Measurements from ENCODE around the gene CCDC86. TPM values are rescaled to one million over a fixed set of nuclear protein-coding genes. Genes with fewer than 3 reads are reported as not detected.
A peak's percentile ranks its signal among the peaks of the same experiment; 100 is the strongest.

Gene CCDC86
- total RNA-seq, 2 experiments from 2014 or later: 52.1 to 75.1 TPM

DNA sequence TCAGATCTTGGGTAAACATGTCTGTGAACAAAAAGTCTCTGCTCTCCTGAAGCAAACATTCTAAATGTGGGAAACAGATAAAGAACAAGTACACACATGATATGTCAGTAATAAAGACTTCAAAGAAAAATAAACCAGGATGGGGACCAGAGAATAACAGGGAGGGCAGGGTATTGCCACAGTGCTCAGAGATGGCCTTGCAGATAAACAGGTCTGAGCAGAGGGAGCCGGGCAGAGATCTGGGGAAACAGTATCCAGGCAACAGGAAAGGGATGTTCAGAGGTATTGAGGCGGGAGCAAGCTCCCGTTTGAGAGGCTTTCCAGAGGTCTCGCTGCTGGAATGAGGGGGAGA is 2.9 kb downstream of the CCDC86 start:
- intact Hi-C loops (cut with DNase I, micrococcal nuclease): no loop called here
- peaks cover 37% of the 10 kb centered on the region for H3K36me3 Mint-ChIP-seq (ENCODE audit: low read depth)
- DNase-seq (no peak), ATAC-seq (no peak)
- no peaks in the 10 kb centered on the region for H3K27me3 Mint-ChIP-seq
- H3K27ac Mint-ChIP-seq: peak overlapping the region; percentile 43
- peaks cover 35% of the 10 kb centered on the region for H3K4me1 Mint-ChIP-seq
- ChIA-PET POLR2A (interaction anchor here (1.3 kb wide), 1 partner anchor 325 kb away, joined by 3 read pairs; no protein-coding TSS in a partner anchor), CTCF (interaction anchor here (0.6 to 2.1 kb wide), 2 partner anchors 12 to 14 kb away, joined by 3 to 9 read pairs; no protein-coding TSS in a partner anchor)
- H3K4me3 Mint-ChIP-seq: peak overlapping the region; percentile 83
- no peaks in the 10 kb centered on the region for H3K9me3 Mint-ChIP-seq (ENCODE audit: low read depth)

GRCh38 chr11:60845338-60845737 is 3.4 kb downstream of the CCDC86 start:
- ChIA-PET POLR2A (interaction anchor here (1.3 kb wide), 1 partner anchor 325 kb away, joined by 3 read pairs; no protein-coding TSS in a partner anchor), CTCF (interaction anchor here (0.5 to 2.1 kb wide), 2 partner anchors 14 to 1078 kb away, joined by 5 to 9 read pairs; no protein-coding TSS in a partner anchor)
- Mint-ChIP-seq H3K9me3 (ENCODE audit: low read depth) (no peaks in the 10 kb centered on the region), H3K36me3 (ENCODE audit: low read depth) (peaks cover 40% of the 10 kb centered on the region), H3K27me3 (no peaks in the 10 kb centered on the region), H3K27ac (peak overlapping the region; percentile 43), H3K4me3 (peak overlapping the region; percentile 83), H3K4me1 (peaks cover 35% of the 10 kb centered on the region)
- ATAC-seq: no peak
- intact Hi-C loops (cut with DNase I, micrococcal nuclease): no loop called here
- no peak for DNase-seq

DNA sequence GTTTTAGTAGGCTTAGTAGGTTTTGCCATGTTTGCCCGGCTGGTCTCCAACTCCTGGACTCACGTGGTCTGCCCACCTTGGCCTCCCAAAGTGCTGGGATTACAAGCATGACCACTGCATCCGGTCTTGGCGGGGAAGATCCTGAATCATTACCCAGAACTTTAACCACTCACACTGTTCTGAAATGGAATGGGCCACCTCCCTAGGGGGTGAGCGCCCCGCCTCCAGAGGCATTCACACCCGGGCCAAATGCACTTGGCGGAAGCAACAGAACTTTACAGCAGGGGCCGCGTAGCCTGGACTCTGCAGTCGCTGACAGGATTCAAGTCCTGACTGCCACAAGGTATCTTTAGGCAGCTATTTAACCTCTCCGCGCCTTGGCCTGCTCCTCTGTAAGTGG is 5.4 kb downstream of the CCDC86 start:
- H3K9me3 Mint-ChIP-seq (ENCODE audit: low read depth): no peaks in the 10 kb centered on the region
- H3K27ac Mint-ChIP-seq: no peak overlapping the region
- POLR2A ChIA-PET: interaction anchor here (0.6 kb wide), 1 partner anchor 334 kb away, joined by 3 read pairs; no protein-coding TSS in a partner anchor
- H3K36me3 Mint-ChIP-seq (ENCODE audit: low read depth): peaks cover 57% of the 10 kb centered on the region
- DNase-seq (no peak), ATAC-seq (no peak)
- intact Hi-C loops (cut with DNase I, micrococcal nuclease): no loop called here
- CTCF ChIA-PET: interaction anchor here (1.6 kb wide), 1 partner anchor 16 kb away, joined by 4 read pairs; no protein-coding TSS in a partner anchor
- no peak overlapping the region for H3K4me3 Mint-ChIP-seq
- H3K4me1 Mint-ChIP-seq: peaks cover 25% of the 10 kb centered on the region
- no peaks in the 10 kb centered on the region for H3K27me3 Mint-ChIP-seq

DNA sequence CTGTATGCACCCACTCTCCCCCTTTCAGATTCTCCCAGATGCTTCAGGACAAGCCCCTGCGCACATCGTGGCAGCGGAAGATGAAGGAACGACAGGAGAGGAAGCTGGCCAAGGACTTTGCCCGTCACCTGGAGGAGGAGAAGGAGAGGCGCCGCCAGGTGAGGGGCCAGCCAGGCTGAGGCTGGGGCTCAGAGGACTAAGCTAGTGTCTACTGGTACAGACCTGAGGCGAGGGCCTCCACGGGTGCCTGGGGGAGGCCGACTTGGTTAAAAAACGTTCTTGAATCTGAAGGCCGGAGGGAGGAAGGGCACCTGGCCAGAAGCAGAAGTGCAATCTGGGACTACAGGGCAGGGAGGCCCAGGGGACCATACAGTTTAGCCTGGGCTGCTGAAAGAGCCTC is 6.0 kb downstream of the CCDC86 start:
- no peak for ATAC-seq
- no peak for DNase-seq
- H3K4me1 Mint-ChIP-seq: peaks cover 25% of the 10 kb centered on the region
- no peak overlapping the region for H3K4me3 Mint-ChIP-seq
- ChIA-PET POLR2A (no interaction called here), CTCF (no interaction called here)
- H3K9me3 Mint-ChIP-seq (ENCODE audit: low read depth): no peaks in the 10 kb centered on the region
- intact Hi-C loops (cut with DNase I, micrococcal nuclease): no loop called here
- H3K27me3 Mint-ChIP-seq: no peaks in the 10 kb centered on the region
- no peak overlapping the region for H3K27ac Mint-ChIP-seq
- H3K36me3 Mint-ChIP-seq (ENCODE audit: low read depth): peaks cover 57% of the 10 kb centered on the region

DNA sequence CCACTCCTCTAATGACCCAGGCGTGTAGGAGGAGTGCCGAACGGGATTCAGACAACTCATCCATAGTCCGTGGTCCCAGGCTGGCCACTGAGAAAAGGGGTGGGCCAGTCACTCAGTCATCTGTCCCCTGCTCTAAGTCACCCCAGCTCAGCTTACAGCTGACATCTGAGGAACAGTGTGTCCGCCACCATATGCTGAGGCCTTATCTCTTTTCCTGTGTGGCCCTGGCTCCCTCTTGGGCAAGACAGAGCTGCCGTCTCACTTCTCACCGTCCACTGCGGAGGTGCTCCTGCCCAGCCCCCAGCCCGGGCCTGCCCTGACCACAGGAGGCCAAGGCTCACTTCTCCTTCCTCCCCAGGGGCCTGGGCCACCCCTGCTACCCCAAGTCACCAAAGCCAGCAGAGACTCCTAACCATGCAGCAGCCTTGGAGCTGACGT is 6.8 kb downstream of the CCDC86 start:
- no peaks in the 10 kb centered on the region for H3K27me3 Mint-ChIP-seq
- peaks cover 55% of the 10 kb centered on the region for H3K36me3 Mint-ChIP-seq (ENCODE audit: low read depth)
- ATAC-seq: no peak
- H3K4me1 Mint-ChIP-seq: peaks cover 19% of the 10 kb centered on the region
- no peaks in the 10 kb centered on the region for H3K9me3 Mint-ChIP-seq (ENCODE audit: low read depth)
- H3K4me3 Mint-ChIP-seq: no peak overlapping the region
- DNase-seq: no peak
- H3K27ac Mint-ChIP-seq: no peak overlapping the region
- POLR2A ChIA-PET: no interaction called here
- intact Hi-C loops (cut with DNase I, micrococcal nuclease): no loop called here
- CTCF ChIA-PET: no interaction called here

GRCh38 chr11:60849641-60850520 is 8.0 kb downstream of the CCDC86 start:
- Mint-ChIP-seq H3K9me3 (ENCODE audit: low read depth) (no peaks in the 10 kb centered on the region), H3K36me3 (ENCODE audit: low read depth) (peaks cover 46% of the 10 kb centered on the region), H3K4me3 (no peak overlapping the region), H3K4me1 (peaks cover 8% of the 10 kb centered on the region), H3K27me3 (no peaks in the 10 kb centered on the region), H3K27ac (no peak overlapping the region)
- ATAC-seq (no peak), DNase-seq (no peak)
- ChIA-PET POLR2A (interaction anchor here (0.8 kb wide), 1 partner anchor 18 kb away, joined by 3 read pairs; no protein-coding TSS in a partner anchor), CTCF (no interaction called here)
- intact Hi-C loops (cut with DNase I, micrococcal nuclease): no loop called here

DNA sequence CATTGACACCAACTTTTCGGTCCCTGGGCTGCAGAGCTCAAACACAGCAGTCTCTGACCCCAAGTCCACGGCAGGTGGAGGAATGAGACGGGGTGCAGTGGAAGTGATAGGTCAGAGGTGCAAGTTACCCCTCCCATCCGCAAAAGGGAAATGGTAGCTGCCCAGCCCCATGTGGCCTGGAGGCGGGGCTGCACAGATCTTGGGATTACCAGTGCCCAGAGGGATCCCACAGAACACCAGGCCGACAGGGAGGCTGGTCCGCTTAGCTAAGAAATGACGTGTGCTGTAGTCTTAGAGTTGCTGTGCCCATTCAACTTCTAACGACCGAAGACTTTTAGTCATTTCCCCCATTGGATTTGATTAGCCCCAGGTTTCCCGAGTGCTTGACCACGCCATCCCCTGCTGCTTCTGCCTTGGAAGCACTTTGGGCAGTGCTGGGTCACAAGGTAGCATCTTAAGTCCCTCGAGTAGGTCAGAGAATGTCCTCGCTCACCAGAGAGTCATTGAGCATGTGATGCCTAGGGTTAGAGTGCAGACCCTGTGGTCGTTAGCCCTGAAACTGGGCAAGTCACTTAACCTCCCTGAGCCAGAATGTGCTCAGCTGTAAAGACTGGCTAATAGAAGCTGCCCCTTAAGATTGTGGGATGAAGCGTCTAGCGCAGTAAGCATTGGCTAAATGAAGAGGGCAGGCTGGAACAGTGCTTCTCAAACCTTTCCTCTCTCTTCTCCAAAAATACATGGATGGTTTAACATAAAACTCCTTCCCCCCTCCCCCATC is 9.6 kb downstream of the CCDC86 start:
- Mint-ChIP-seq H3K4me1 (no peaks in the 10 kb centered on the region), H3K9me3 (ENCODE audit: low read depth) (no peaks in the 10 kb centered on the region), H3K4me3 (no peak overlapping the region), H3K27ac (no peak overlapping the region), H3K27me3 (no peaks in the 10 kb centered on the region), H3K36me3 (ENCODE audit: low read depth) (peaks cover 38% of the 10 kb centered on the region)
- no peak for ATAC-seq
- CTCF ChIA-PET: no interaction called here
- POLR2A ChIA-PET: no interaction called here
- no peak for DNase-seq
- intact Hi-C loops (cut with DNase I, micrococcal nuclease): no loop called here

- Mint-ChIP-seq H3K27ac (no peak overlapping the region), H3K36me3 (ENCODE audit: low read depth) (peaks cover 34% of the 10 kb centered on the region), H3K4me1 (no peaks in the 10 kb centered on the region), H3K9me3 (ENCODE audit: low read depth) (no peaks in the 10 kb centered on the region), H3K4me3 (no peak overlapping the region), H3K27me3 (no peaks in the 10 kb centered on the region)
- intact Hi-C loops (cut with DNase I, micrococcal nuclease): no loop called here
- ChIA-PET POLR2A (no interaction called here), CTCF (no interaction called here)
- DNase-seq (no peak), ATAC-seq (no peak)
These were observed 10.4 kb downstream of the CCDC86 start for GRCh38 chr11:60852117-60852981.

DNA sequence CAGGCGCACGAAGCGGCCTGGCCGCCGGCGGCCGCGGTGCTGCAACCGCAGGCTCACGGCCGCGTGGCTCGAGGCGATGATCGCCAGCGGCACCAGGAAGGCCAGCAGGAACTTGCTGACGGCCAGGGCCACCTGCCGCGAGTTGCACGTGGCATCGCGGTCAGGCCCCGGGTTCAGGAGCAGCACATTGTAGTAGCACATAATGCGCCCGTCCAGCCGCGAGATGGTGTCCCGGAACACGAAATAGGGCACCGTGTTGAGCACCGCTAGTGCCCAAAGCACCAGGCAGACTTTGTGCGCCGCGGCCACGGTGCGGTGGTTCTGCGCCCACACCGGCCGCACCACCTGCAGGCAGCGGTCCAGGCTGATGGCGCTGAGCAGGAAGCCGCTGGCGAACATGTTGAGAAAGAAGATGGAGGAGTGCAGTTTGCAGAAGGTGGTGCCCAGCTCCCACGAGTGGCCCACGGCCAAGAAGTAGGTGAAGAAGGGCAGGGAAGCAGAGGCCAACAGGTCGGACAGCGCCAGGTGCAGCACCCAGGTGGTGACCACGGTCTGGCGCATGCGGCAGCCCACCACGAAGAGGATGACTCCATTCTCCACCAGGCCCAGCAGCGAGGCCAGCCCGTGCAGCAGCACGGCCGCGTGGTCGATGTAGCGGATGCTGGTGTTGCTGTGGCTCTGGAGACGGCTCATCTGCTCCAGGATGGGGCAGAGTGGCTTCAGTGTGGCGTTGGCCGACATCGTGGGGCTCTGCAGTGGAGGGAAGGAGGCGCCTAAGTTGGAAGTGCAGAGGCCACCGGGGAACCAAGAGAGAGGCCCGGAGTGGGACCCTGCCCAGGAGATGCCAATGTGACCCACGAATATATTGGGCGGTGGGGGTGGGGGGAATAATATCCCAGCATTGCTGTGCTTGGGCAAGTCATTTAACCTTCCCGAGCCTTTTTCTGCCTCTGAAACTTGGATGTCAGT is 11.4 kb downstream of the CCDC86 start:
- CTCF ChIA-PET: no interaction called here
- Mint-ChIP-seq H3K9me3 (ENCODE audit: low read depth) (no peaks in the 10 kb centered on the region), H3K4me3 (no peak overlapping the region), H3K27ac (no peak overlapping the region), H3K27me3 (no peaks in the 10 kb centered on the region), H3K36me3 (ENCODE audit: low read depth) (peaks cover 34% of the 10 kb centered on the region), H3K4me1 (peaks cover 6% of the 10 kb centered on the region)
- no peak for ATAC-seq
- DNase-seq: no peak
- POLR2A ChIA-PET: no interaction called here
- intact Hi-C loops (cut with DNase I, micrococcal nuclease): no loop called here

GRCh38 chr11:60854140-60854846 is 12.4 kb downstream of the CCDC86 start:
- Mint-ChIP-seq H3K36me3 (ENCODE audit: low read depth) (peaks cover 28% of the 10 kb centered on the region), H3K4me1 (peaks cover 16% of the 10 kb centered on the region), H3K4me3 (no peak overlapping the region), H3K27me3 (no peaks in the 10 kb centered on the region), H3K9me3 (ENCODE audit: low read depth) (no peaks in the 10 kb centered on the region), H3K27ac (no peak overlapping the region)
- intact Hi-C loops (cut with DNase I, micrococcal nuclease): no loop called here
- ATAC-seq (no peak), DNase-seq (no peak)
- POLR2A ChIA-PET: no interaction called here
- CTCF ChIA-PET: no interaction called here

Measured in activated CD4-positive, alpha-beta T cell treated with anti-CD3 and anti-CD28 coated beads for 36 hours (primary cell).